ENCODE data around the gene LBHD1.
"Not testable (repeated sequence)": the region's sequence is repeated elsewhere in the genome, so short reads cannot be mapped to it uniquely, and the experiment has no call there.

The LBHD1 gene

DNA sequence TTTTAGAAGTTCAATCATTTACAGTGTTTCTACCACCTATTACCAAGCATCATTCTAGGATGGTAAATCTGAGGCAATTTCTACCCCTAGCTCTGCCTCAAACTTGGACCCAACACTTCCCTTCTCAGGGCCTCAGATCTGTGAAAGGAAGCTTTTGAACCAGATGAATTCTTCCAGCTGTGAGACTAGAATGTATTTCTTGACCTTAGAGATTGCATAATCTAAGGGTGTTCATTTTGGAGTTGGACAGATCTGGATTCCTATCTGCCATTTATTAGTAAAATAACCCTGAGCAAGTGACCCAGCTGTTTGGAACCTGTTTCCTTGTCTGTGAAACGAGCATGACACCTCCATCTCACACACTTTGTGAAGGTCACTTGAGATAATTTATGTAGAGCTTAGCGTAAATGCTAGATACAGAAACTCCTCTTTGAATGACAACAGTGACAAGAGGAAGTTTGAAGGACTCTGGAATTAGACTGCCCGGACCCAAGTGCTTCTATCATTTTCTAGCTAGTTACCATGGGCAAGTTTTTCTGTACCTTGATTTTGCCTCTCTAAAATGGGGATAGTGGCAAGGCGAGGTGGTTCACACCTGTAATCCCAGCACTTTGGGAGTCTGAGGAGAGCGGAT lies 15.2 kb downstream of the LBHD1 start:
- no peak for DNase-seq

DNA sequence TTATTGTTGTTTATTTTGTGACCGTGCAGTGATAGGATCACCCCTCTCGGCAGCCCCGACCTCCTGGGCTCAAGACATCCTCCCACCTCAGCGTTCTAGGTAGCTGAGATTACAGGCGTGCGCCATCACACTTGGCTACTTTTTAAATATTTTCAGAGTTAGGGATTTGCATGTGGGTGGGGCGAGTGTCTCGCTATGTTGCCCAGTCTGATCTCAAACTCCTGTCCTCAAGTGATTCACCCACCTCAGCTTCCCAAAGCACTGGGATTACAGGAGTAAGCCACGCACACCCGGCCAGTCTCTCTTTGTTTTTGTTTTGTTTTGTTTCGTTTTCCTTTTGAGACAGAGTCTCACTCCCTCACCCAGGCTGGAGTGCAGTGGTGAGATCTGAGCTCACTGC lies 17.8 kb downstream of the LBHD1 start:
- DNase-seq: no peak

DNA sequence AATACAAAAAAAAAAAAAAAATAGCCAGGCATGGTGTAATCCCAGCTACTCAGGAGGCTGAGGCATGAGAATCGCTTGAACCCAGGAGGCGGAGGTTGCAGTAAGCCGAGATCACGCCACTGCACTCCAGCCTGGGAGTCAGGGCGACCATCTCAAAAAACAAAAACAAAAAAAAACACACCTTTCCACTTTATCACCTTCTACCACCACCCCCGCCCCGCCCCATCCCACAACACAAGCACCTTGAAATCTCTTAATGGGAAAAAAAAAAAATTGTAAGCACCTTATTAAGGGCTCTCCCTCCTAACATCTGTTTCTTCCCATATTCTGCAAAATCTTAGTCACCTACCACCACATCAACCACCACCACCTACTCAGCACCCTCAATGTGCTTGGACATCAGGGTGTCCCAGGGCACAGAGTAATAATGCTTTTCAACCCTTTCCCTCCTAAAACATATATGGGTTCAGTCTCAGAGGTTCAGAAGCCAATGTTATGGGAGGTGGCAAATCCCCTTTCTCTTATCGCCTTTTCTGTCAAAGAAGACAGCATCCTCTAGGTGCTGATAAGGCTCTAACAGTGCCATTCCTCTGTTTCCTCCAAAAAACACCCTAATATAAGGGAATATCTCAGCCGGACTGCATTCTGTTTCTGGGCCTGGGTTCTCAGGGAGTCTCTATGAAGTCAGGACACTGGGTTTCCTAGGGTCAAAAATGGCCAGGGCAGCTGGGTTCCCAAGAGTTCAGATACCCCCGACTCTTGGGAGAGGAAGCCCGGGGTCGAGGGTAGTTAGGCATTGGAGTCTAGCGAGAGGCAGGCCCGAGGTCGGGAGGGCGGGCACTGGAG lies 19.7 kb downstream of the LBHD1 start:
- no peak for DNase-seq

DNA sequence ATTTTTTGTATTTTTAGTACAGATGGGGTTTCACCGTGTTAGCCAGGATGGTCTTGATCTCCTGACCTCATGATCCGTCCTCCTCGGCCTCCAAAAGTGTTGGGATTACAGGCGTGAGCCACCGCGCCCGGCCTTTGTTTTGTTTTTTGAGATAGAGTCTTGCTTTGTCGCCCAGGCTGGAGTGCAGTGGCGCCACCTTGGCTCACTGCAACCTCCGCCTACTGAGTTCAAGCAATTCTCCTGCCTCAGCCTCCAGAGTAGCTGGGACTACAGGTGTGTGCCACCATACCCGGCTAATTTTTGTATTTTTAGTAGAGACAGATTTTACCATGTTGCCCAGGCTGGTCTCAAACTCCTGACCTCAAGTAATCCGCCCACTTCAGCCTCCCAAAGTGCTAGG lies 21.8 kb downstream of the LBHD1 start:
- DNase-seq: not testable (repeated sequence)

DNA sequence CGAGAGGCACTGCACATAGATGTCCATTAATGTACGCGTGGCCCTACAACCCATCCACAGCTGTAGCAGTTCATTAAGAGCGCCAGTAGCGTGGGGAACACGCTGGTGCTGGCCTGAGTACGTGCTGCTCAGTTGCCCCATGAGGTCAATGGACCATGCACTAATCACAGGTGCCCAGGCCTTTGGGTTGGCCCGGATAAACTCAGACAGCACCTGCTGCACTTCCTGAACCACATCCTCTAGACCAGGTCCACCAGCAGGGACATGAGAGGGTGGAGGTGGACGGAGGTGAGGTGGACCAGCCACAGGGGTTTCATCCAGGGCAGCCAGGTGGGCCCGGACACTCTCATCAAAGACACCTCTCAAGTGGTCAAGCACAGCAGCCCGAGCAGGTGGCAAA lies 22.6 kb downstream of the LBHD1 start:
- no peak for DNase-seq

DNA sequence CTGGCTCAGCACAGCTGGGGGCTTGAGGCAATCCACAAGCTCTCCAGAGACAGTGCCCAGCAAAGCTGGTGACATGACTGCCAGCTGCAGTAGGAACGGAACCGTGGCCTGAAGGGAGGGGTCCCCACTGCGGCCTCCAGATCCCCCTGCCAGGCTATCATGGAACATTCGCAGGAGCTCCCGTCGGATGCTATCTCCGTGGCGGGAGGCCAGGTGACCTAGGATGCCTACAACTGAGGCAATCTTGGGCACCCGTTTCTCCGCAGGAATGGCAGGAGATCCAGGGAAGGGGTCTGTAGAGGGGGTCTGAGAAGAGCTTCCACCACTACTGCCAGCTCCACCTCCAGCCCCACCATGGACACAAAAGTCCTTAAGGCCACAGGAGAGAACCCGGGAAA lies 23.1 kb downstream of the LBHD1 start:
- DNase-seq: no peak

DNA sequence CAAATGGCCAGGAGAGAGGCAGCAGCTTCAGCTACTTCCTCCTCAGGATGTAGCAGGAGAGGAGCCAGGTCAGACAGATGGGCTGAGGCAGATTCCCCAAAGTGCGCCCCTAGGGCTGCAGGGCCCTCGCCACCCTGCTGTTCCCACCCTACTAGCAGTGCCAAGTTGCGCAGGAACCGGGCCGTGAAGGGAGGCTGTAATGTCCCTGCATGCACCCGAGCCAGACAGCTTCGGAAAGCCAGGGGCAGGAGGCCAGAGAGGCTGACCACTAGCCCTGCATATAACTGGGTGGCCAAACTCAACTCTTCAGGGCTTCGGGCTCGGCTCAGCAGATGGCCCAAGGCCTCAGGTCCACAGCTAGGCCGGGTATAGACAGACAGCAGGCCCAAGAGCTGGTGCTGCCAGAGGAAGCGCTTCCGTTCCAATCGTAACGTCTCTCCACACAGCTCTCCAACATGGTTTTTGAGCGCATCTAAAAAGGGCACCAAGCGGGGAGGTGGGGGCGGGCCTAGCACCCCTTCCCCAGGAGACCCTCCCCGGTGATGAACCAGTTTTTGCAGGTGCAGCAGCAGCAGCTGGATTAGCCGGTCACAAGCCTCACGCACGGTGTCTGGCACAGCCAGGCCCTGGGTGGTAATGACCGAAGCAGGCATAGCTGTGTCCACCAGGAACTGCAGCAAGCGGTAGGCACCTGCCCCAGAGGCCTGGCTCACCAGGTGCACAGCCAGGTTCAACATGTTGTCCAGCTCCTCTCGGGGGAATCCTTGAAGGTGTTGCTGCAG lies 23.7 kb downstream of the LBHD1 start:
- DNase-seq: no peak

DNA sequence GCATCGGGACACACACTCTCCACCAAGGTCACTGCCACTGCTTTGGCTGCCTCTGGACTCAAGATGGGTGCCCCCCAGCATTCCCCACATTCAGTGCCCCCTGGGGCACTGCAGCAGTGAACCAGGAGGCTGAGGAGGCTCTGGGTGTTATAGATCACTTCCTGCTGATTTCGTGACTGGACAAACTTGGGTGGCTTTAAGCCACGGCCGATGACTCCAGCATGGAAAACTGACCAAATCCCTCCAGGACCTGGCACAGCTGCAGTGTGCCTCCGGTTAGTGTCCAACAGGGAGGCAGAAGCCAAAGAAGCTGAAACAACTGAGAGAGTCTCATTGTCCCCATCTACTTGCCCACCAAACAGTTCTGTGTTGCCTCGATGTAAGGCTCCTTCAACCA lies 24.5 kb downstream of the LBHD1 start:
- no peak for DNase-seq

DNA sequence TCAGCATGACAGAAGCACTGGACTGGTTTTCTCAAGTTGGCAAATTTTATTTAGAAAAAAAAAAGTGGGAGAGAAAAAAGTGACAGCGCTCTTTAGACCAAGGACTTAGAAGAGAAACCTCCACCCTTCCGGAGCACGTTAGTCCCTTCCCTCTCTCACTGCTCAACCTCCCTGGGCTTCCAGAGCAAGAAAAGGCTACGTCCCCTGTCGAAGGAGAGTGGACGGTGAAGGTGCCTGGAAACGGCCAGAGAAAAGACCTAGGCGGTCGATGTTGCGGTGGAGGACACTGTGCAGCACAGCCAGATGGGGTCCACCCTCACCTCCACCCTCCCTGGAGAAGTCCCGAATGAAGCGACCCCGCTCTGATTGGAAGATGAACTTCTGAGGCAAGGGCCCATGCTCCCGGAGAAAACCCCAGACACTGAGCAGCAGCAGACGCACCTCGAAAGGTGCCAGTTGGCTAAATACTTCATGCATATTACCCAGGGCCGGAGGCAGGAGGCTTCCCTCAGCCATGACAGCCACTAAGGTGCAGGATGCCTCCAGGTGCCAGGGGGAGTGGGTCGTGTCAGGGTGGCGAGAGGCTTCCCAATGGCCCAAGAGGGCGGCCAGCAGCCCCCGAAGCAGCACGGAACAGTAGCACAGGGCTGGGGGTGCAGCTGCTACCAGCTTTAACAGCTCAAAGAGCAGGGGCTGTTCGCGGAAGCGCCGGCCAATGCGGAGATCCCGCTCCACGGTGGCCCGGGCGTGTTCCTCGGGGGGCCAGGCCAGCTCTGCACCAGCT lies 25.1 kb downstream of the LBHD1 start:
- DNase-seq: no peak

DNA sequence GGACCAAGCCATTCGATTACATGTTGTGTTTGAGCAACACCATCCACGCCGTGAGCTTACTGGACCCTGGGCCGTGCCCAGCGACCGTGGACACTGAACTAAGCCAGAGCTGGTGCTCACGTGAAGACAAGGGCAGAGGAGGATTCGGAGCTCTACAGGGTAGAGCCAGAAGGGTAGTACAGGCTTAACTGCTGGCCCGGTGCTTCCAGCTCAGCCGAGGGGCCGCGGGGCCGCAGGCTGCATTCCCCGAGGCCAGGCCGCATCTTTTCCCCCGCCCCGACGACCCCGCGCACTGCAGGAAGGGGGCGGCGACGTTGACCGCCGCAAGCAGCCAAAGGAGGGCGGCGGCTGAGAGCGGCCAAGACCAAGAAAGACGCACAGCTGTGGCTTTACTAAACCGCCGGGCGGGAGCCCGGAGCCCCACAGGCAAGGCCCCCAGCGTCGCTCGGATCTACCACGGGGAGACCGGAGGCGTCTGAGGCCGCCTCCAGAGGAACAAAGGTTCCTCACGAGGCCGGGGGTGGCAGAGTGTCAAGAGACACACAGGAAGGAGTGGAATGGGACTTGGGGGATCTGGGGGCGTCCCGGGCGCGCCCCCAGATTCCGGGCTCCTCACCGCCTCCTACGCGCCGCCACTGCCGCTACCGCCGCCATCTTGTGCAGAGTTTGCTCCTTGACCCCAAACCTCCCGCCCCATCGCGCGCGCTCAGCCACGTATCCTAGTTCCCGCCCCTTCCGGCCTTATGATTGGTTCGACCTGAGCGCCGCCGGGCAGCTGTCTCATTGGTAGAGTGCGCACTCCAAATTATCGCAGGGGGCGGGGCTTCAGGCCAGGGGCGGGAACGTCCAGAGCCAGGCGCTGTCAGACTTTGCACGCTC lies 25.9 kb downstream of the LBHD1 start, which contains the start of gene GANAB:
TSS of gene GANAB (minus strand) at position 668 of the 879 bp plus-strand sequence. CDS start at position 654, 14 bp downstream.
- DNase-seq: peak; percentile 98 to 99

DNA sequence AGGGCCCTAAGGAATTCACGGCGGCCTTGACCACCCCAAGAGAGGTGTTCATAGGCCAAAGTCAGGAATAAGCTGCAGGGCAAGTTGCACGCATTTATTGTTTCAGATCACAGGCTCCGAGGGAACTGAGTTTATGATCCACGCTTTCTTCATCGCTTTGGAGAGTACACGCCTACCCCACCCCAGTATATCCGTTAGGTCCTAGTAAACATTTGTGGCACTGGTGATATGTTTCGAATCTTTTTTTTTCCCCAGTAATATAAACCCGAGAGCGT lies 26.5 kb downstream of the LBHD1 start:
- no peak for DNase-seq

DNA sequence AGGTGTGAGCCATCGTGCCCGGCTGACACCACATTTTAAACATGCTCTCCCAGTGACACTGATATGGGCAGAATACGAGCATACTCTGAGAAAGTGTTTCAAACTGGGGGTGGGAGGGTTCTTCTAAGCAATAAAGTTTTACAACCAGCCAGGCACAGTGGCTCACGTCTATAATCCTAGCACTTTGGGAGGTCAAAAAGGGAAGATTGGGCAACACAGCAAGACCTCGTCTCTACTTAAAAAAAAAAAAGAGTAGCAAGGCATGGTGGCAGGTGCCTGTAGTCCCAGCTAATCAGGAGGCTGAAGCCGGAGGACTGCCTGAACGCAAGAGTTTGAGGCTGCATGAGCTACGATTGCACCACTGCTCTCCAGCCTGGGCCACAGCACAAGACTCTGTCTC lies 27.8 kb downstream of the LBHD1 start:
- DNase-seq: no peak

DNA sequence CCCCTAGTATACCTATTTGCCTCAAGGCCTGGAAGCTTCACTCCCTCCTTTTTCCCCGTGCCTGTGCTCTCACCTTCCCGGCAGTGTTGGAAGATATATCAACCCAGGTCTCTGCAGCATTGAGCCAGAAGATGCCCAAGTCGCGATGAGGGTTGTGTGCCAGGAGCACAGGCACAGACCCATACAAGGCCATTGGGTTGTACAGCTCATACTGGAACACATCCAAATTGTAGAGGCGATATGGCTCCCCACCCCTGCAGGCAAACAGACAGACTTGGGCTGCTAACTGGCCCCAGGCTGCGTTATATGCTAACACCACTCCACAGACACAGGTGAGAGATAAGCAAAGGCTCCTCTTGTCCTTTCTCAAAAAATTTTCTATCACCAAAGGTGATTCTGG lies 39.6 kb downstream of the LBHD1 start:
- no peak for DNase-seq

DNA sequence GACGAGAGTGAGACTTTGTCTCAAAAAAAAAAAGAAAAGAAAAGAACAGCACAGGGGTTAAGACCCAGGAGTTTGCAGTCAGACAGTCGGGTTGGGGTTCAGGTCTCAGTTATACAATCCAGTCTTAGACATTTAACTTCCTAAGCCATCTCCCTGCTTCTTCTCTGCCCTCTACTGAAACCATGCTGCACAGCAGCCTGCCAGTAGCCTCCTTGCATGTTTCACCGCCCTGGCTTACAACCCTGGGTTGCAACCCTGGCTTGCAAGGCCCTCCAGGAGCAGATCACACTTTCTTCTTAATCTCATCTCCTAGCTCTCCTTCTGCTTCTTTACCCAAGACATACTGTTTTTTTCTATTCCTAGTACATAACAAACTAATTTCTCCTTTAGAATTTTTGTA lies 44.4 kb downstream of the LBHD1 start:
- DNase-seq: no peak

DNA sequence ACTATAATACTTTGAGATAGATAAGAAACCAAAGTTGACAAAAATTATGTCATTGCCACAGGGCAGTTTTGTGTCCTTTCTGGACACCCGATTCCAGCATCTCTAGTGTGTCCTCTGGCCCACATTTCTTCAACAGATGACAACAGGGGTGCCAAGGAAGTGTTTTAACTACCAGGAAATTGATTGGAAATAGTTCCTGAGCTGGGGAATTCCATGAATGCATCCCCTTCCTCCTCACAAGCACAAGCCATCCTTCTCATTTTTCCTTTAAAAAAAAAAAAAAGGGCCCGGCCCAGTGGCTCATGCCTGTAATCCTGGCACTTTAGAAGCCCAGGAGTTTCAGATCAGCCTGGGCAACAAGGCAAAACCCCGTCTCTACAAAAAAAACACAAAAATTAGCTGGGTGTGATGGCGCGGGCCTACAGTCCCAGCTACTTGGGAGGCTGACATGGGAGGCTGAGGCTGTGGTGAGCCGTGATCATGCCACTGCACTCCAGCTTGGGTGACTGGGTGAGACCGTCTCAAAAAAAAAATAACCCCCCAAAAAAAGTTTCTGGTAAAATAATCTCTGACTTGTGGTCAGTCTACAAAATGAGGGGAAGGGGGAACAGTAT lies 49.5 kb downstream of the LBHD1 start:
- DNase-seq: no peak

DNA sequence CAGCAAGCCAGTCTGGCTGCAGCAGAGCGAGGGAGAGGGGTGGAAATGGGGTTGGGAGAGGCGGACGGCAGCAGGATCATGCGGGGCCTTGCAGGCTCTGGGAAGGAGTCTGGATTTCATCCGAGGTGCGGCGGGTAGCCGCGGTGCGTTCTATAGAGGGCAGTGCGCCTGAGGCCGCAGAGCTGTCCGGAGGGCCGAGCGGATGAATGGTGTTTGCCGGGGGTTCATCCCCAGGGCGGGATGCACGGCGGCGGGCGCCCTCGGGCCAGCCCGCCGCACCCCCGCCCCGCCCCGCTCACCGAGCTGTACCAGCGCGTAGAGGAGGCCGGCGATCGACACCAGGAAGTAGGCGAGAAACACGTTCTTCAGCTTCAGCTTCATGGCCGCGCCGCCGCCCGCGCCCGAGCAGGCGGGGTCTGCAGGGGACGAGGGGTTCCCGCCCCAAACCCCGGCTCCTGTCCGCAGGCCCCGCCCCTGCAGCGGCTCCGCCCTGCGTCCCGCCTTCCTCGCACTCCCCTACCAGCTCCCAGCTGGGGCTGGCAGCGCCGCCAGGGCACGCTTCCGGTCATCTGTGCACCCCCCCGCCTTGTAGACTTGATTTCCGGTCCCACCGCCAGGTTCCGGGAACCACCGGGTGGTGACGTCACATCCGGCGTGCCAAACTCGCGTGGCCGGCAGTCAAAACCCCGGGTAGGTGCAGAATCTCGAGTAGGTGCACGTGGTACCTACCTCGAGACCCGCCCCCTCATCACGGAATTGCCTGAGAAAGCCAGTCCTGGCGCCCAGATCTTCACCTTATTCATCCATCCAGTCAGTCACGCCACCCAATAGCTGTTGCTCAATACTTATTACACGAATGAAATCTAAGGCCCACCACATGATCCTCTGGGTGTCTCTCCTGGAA lies 50.2 kb downstream of the LBHD1 start, which contains the start of gene B3GAT3:
TSS of gene B3GAT3 (minus strand) at position 420 of the 904 bp plus-strand sequence. CDS start at position 381, 39 bp downstream.
- peak; percentile 96 to 97 for DNase-seq

DNA sequence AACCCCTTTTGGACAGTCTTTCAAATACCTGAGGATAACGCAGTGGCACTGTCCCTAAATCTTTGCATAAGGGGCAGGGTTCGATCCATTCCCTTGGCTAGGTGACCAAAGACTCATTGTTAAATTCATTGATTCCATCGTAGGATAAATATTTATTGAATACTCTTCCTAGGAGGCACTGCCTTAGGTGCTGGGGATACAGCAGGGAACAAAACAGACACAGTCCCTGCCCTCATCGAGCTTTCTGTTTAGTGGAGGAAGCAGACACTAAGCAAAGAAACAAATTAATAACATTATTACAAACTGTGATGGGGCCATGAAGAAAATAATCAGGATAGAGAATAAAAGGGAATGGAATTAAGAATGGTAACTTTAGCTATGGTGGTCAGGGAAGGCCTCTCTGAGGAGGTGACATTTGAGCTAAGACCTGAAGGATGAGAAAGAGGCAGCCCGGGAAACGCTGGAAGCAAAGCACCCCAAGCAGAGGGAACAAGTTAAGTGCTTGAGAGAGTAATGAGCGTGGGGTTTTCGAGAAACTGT lies 51.0 kb downstream of the LBHD1 start:
- no peak for DNase-seq

DNA sequence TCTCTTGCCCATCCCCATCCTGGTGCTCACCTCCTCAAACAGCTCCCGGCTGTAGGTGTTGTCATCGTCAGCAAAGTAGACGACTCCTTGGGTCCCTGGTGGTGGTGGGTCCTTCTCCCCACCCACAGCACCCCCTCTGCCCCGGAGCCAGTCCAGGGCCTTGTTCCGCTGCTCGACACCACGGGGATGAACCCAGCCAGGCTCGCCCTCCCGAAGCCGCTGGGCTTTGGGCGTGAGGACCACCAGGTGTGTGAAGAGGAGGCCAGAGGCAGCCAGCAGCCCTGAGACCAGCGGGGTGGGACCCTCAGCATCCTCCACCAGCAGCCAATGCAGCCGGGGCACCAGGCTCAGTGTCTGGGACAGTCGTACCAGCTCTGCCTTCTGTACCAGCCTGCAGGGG lies 55.1 kb downstream of the LBHD1 start:
- DNase-seq: not testable (repeated sequence)

DNA sequence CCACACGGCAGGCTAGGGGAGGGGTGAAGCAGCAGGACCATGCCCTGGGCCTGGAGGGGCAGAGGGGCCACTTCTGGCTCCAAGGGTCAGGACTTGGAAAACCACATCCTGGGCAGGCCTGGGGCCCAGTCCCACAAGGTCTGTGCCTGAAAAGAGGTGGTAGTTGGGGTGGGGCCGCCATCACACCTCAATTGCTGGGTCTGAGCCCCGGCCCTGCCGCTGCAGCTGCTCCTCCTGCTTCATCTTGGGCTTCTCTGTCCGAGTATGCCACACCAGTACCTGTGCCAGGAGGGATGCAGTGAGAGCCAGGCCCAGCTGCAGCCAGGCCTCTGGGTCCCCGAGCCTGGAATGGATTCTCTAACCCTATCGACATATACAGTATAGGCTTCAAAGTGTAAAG lies 56.5 kb downstream of the LBHD1 start:
- DNase-seq: no peak

DNA sequence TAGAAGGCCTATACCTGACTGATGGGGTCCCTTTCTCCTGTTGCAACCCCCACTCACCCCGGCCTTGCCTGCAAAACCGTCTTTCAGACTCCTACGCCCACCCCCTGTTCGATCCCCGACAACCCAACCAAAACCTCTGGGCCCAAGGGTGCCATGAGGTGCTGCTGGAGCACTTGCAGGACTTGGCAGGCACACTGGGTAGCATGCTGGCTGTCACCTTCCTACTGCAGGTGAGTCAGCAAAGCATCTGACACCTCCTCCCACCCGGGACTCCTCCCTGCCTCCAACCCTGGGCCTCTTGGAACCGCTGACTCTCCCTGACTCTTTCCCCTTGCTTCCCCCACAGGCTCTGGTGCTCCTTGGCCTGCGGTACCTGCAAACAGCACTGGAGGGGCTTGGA lies 57.8 kb downstream of the LBHD1 start:
- DNase-seq: no peak
